ENCODE results near the gene GULP1.

DNA sequence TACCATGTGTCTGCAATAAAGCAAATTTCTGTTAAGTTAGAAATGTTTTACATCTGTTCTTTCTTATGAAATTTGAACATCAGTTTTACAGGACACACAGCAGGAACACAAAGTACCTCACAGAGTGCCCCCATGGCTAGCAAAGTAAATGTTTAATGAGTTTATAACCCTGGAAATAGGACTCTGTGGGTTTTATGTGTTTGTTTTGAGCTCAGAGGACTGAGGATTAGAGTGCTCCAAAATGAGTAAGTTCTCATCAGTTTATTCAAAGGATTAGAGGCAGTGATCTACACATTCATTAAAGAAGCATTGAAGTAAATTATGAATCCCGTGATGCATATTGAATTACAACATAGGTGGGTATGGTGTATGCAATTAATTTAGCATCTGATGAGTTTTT, 281.8 kb downstream of the GULP1 start:
- TF ChIP-seq, protein P1, sequence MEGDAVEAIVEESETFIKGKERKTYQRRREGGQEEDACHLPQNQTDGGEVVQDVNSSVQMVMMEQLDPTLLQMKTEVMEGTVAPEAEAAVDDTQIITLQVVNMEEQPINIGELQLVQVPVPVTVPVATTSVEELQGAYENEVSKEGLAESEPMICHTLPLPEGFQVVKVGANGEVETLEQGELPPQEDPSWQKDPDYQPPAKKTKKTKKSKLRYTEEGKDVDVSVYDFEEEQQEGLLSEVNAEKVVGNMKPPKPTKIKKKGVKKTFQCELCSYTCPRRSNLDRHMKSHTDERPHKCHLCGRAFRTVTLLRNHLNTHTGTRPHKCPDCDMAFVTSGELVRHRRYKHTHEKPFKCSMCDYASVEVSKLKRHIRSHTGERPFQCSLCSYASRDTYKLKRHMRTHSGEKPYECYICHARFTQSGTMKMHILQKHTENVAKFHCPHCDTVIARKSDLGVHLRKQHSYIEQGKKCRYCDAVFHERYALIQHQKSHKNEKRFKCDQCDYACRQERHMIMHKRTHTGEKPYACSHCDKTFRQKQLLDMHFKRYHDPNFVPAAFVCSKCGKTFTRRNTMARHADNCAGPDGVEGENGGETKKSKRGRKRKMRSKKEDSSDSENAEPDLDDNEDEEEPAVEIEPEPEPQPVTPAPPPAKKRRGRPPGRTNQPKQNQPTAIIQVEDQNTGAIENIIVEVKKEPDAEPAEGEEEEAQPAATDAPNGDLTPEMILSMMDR (IDR thresholded peaks at IDR 0.05): no peak
- TF ChIP-seq POLR2A (IDR thresholded peaks at IDR 0.05): no peak
